ENCODE results near the gene SARDH.

The SARDH gene

DNA sequence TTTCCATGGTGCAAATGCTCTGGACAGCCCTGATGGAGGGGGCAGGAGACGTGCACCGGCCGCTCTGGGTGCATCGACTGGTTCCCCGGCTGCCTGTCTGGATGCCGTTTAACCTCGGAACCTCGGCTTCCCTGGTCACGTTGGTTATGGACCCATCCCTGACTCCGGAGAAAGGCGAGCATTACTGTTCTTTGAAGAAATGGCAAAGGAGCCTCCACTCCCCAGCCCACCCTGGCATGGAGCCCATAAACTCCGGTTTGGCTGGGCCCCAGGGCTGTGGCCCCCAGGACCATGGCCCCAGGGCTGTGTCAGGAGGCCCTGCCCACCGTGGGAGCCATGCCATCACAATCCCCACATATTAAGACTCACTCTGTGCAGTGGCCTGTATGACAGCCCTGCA lies 73.1 kb downstream of the SARDH start:
- no peak for DNase-seq
- H3K27me3 ChIP-seq (replicated peaks; ENCODE audit: control insufficient read depth, insufficient read depth, low read length, poor library complexity, severe bottlenecking): no peaks in the 10 kb centered on the region

DNA sequence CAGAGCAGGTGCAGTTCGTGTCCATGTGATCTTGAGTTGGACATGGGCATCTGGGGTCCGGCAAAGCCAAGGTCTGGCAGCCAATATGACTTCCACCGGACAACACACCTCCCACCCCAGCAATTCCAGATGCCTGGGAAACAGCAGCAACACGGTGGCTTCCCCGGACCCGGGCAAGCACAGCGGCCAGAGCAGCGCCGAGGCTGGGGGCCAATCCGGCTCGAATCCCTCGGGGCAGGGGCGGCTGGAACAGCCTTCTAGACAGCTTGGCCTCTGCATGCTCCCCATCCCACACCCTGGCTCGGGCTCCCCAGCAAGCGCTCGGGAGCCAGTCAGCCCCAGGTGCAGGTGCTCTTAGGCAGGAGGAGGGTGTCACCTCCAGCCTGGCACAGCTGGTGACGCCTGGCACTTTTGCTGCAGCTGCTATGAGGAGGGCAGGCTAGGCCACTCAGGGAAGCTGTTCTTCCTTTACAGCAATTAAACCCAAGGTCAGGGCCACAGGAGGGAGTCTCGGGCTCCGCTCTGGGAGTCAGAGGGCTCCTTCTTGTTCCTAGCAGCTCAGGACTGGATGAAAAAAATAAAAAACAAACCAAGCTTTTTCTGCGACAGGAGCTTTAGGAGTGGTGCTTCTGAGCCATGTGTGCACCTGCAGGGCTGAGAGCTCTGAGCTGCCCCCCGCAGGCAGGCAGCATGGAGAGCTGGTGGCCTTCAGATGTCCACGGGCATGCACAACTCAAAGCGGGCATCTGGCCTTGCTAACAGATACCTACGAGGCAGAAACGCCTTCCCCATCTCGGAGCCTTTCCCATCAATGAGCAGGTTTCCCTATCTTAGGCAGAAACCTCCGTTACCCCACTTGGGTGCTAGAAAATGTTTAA lies 73.7 kb downstream of the SARDH start:
- no peaks in the 10 kb centered on the region for H3K36me3 ChIP-seq (ENCODE audit: control insufficient read depth, insufficient read depth, low read length)
- no peak overlapping the region for H3K4me3 ChIP-seq (ENCODE audit: insufficient read depth, low read depth, low read length, poor library complexity, severe bottlenecking)
- DNase-seq: no peak
- peaks cover 3% of the 10 kb centered on the region for H3K27me3 ChIP-seq (replicated peaks; ENCODE audit: control insufficient read depth, insufficient read depth, low read length, poor library complexity, severe bottlenecking)
- no peaks in the 10 kb centered on the region for H3K9me3 ChIP-seq (ENCODE audit: control insufficient read depth, low read length)
- no peak overlapping the region for H3K27ac ChIP-seq (ENCODE audit: insufficient read depth, low read length, poor library complexity, severe bottlenecking)
- no peaks in the 10 kb centered on the region for H3K4me1 ChIP-seq (ENCODE audit: control insufficient read depth, insufficient read depth, low read length, poor library complexity, severe bottlenecking)

More for the DNA sequence above, 73.1 kb downstream of the SARDH start:
- Histone ChIP-seq H3K9me3 (ENCODE audit: control insufficient read depth, low read length) (no peaks in the 10 kb centered on the region), H3K4me1 (ENCODE audit: control insufficient read depth, insufficient read depth, low read length, poor library complexity, severe bottlenecking) (no peaks in the 10 kb centered on the region), H3K36me3 (ENCODE audit: control insufficient read depth, insufficient read depth, low read length) (no peaks in the 10 kb centered on the region), H3K27ac (ENCODE audit: insufficient read depth, low read length, poor library complexity, severe bottlenecking) (no peak overlapping the region), H3K4me3 (ENCODE audit: insufficient read depth, low read depth, low read length, poor library complexity, severe bottlenecking) (no peak overlapping the region)

DNA sequence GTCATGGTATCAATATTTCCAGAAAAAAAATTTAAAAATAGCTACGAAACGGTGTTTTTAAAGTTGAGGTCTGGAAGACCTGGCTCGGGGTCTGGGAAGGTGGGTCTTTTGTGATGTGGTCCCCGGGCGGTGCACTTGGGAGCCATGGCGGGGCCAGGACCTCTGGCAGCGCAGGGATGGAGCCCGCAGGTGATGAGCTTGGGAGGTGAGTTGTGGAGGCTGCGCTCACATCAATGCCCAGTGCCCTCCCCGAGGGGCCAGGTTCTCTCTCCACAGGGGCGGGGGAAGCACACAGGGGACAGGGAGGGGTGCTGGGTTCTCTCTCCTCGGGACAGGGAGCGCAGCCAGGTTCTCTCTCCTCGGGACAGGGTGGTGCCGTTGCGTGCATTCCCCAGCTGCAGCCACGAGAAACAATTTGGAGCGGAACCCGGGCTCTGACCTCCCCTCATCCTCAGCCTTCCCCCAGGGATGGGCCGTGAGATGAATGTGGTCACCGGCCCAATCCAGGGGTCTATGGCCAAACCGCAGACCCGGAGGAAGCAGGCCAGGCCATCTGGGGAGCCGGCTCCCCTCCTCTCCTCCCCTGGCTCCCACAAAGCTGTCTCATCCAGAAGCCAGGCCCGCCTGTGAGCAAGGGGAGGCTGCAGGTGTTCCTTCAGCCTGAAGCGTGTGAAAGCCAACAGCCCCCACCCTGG lies 76.2 kb downstream of the SARDH start:
- H3K27me3 ChIP-seq (replicated peaks; ENCODE audit: control insufficient read depth, insufficient read depth, low read length, poor library complexity, severe bottlenecking): peaks cover 14% of the 10 kb centered on the region
- no peaks in the 10 kb centered on the region for H3K36me3 ChIP-seq (ENCODE audit: control insufficient read depth, insufficient read depth, low read length)
- peaks cover 9% of the 10 kb centered on the region for H3K4me1 ChIP-seq (ENCODE audit: control insufficient read depth, insufficient read depth, low read length, poor library complexity, severe bottlenecking)
- no peak overlapping the region for H3K4me3 ChIP-seq (ENCODE audit: insufficient read depth, low read depth, low read length, poor library complexity, severe bottlenecking)
- no peak for DNase-seq
- no peaks in the 10 kb centered on the region for H3K9me3 ChIP-seq (ENCODE audit: control insufficient read depth, low read length)
- H3K27ac ChIP-seq (ENCODE audit: insufficient read depth, low read length, poor library complexity, severe bottlenecking): no peak overlapping the region

DNA sequence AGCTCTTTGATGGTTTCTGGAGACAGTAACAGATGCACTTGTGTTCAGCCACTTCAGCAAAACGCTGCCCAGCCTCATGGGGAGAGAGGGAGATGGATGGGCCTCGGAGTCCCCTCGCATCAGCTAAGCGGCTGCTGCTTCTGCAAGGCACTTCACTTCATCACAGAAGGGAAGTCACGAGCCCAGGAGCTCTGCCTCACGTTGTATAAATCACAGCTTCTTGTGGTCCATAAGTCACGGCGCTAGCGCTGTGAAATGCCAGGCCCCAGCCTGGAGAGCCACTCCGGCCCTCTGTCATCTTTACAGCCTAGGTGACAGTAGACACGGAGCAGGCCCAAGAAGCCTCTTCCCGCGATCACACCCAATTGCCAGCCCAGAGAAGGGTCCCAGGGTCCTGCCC lies 78.6 kb downstream of the SARDH start:
- DNase-seq: no peak
- H3K4me1 ChIP-seq (ENCODE audit: control insufficient read depth, insufficient read depth, low read length, poor library complexity, severe bottlenecking): peaks cover 15% of the 10 kb centered on the region
- no peaks in the 10 kb centered on the region for H3K36me3 ChIP-seq (ENCODE audit: control insufficient read depth, insufficient read depth, low read length)
- peaks cover 20% of the 10 kb centered on the region for H3K27me3 ChIP-seq (replicated peaks; ENCODE audit: control insufficient read depth, insufficient read depth, low read length, poor library complexity, severe bottlenecking)
- H3K9me3 ChIP-seq (ENCODE audit: control insufficient read depth, low read length): no peaks in the 10 kb centered on the region
- no peak overlapping the region for H3K4me3 ChIP-seq (ENCODE audit: insufficient read depth, low read depth, low read length, poor library complexity, severe bottlenecking)
- no peak overlapping the region for H3K27ac ChIP-seq (ENCODE audit: insufficient read depth, low read length, poor library complexity, severe bottlenecking)

DNA sequence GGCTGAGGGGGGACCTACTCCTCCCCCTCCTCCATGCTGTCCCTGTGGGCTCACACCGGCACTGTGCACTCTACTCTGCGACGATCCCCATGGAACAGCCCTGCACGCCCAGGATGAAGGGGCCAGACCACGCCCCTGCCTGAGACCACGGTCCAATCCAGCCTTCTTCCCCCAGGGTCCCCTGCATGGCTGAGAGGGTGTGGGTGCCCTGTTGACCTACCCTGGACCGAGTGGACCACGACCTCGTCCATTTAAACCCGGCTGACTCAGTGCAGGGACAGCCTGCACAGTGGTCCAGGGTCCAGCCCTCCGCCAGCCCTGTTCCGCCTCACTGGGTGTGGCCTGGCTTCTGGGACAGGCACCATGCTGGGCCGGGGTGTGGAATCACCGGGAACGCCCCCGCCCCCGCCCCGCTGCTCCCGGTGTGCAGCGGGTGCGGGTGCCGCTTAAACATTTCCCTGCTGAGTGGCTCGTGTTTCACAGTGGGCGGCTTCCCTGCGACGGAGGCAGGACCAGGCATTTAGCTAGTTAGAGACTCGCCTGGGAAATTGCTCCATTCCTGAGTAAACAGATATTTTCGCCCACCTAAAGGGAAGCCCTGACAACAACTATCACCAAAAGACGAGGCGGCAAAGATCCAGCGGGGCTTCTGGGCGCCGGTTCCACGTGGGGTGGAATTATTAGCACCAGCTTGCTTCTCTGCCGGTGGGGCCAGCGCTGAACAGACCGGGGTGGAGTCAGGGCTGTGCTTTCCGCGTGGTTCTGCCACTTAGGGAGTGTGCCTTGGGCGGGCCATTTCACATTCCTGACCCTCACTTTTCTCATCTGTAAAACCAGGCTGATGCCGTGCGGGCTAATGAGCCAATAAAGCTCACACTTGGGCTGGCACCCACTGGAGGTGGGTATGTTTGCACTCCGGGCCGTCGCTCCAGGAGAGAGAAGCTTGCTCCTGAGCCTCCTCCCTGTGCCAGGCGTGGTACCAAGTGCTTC lies 79.4 kb downstream of the SARDH start:
- Histone ChIP-seq H3K4me1 (ENCODE audit: control insufficient read depth, insufficient read depth, low read length, poor library complexity, severe bottlenecking) (peaks cover 15% of the 10 kb centered on the region), H3K4me3 (ENCODE audit: insufficient read depth, low read depth, low read length, poor library complexity, severe bottlenecking) (no peak overlapping the region), H3K9me3 (ENCODE audit: control insufficient read depth, low read length) (no peaks in the 10 kb centered on the region), H3K36me3 (ENCODE audit: control insufficient read depth, insufficient read depth, low read length) (no peaks in the 10 kb centered on the region), H3K27ac (ENCODE audit: insufficient read depth, low read length, poor library complexity, severe bottlenecking) (no peak overlapping the region), H3K27me3 (replicated peaks; ENCODE audit: control insufficient read depth, insufficient read depth, low read length, poor library complexity, severe bottlenecking) (peaks cover 20% of the 10 kb centered on the region)
- no peak for DNase-seq

DNA sequence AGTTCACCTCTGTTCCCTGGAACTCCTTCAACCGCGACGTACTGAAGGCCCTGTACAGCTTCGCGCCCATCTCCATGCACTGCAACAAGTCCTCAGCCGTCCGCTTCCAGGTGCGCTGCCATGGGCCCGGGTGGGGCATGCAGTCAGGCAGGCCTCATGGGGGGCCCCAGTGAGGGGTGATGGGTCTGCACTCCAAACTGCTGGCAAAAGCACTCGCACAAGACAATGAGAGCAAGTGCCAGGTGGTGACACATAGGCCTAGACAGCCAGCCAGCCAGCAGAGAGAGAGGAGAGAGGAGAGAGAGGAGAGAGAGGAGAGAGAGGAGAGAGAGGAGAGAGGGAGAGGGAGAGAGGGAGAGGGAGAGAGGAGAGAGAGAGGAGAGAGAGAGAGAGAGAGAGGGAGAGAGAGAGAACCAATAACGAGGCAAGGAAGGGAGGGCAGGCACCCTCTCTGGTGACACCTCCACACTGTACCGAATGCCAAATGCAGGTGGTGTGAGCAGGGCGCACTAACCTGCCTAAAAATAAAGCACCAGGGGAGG lies 81.0 kb downstream of the SARDH start:
- Histone ChIP-seq H3K4me3 (ENCODE audit: insufficient read depth, low read depth, low read length, poor library complexity, severe bottlenecking) (no peak overlapping the region), H3K27me3 (replicated peaks; ENCODE audit: control insufficient read depth, insufficient read depth, low read length, poor library complexity, severe bottlenecking) (peaks cover 20% of the 10 kb centered on the region), H3K9me3 (ENCODE audit: control insufficient read depth, low read length) (no peaks in the 10 kb centered on the region), H3K27ac (ENCODE audit: insufficient read depth, low read length, poor library complexity, severe bottlenecking) (no peak overlapping the region), H3K4me1 (ENCODE audit: control insufficient read depth, insufficient read depth, low read length, poor library complexity, severe bottlenecking) (peaks cover 15% of the 10 kb centered on the region), H3K36me3 (ENCODE audit: control insufficient read depth, insufficient read depth, low read length) (no peaks in the 10 kb centered on the region)
- no peak for DNase-seq

DNA sequence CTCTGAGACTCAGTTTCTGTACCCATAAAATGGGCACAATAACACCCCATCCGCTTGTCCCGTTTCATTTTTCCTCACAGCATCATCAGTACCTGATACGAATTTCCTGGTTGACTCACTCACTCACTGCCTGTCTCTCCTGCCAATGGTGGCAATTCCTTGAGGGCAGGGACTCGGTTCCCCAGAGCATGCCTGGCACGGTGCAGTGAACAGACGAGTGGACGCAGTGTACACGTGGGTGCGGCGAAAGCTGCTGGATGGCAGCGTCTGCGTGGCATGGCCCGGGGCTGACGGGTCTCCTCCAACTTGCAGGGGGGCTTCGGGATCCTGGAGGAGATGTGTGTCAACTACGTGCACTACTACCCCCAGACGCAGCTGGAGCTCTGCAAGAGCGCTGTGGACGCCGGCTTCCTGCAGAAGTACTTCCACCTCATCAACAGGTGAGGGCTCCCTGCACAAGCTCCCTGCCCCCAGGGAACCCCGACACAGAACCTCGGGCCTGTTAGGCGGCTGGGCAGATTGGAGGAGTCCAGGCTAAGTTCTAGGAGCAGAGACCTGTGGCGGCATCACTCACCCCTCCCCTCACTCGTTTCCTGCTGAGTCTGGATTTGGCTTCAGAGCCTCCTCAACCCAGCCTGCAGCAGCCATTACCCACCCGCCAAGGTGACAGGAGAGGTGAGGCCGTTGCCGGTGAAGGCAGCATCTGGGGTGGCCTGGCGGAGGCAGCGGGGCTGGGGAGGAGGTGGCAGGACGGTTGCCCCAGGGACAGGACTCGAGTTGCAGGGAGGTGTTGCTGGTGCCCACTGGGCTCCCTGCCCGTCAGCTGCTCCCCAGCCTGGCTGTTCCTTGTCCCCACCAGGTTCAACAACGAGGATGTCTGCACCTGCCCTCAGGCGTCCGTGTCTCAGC lies 81.7 kb downstream of the SARDH start:
- H3K4me1 ChIP-seq (ENCODE audit: control insufficient read depth, insufficient read depth, low read length, poor library complexity, severe bottlenecking): peaks cover 15% of the 10 kb centered on the region
- DNase-seq: peak in 1 of 3 donors; percentile 21
- peaks cover 20% of the 10 kb centered on the region for H3K27me3 ChIP-seq (replicated peaks; ENCODE audit: control insufficient read depth, insufficient read depth, low read length, poor library complexity, severe bottlenecking)
- no peak overlapping the region for H3K27ac ChIP-seq (ENCODE audit: insufficient read depth, low read length, poor library complexity, severe bottlenecking)
- no peak overlapping the region for H3K4me3 ChIP-seq (ENCODE audit: insufficient read depth, low read depth, low read length, poor library complexity, severe bottlenecking)
- H3K9me3 ChIP-seq (ENCODE audit: control insufficient read depth, low read length): no peaks in the 10 kb centered on the region
- H3K36me3 ChIP-seq (ENCODE audit: control insufficient read depth, insufficient read depth, low read length): no peaks in the 10 kb centered on the region

DNA sequence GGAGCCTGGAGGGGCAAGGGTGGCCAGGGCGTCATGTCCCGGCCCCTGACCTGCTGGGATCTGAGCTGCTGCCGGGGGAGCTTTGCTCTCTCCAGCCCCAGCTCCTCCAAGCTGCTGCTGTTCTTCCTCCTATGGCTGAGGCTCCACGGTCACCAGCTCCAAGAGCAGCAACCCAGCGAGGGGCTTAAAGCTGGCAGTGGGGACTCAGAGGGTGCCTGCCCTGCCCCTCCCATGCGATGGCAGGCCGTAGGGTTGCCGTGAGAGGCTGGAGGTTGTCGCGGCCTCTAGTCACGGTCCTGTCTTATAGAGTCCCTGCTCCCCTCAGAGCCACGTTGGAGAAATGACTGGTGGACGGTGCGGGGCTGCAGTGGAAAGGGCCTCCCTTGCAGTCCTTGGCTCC lies 82.5 kb downstream of the SARDH start:
- no peaks in the 10 kb centered on the region for H3K36me3 ChIP-seq (ENCODE audit: control insufficient read depth, insufficient read depth, low read length)
- peaks cover 20% of the 10 kb centered on the region for H3K27me3 ChIP-seq (replicated peaks; ENCODE audit: control insufficient read depth, insufficient read depth, low read length, poor library complexity, severe bottlenecking)
- peaks cover 15% of the 10 kb centered on the region for H3K4me1 ChIP-seq (ENCODE audit: control insufficient read depth, insufficient read depth, low read length, poor library complexity, severe bottlenecking)
- no peak overlapping the region for H3K27ac ChIP-seq (ENCODE audit: insufficient read depth, low read length, poor library complexity, severe bottlenecking)
- H3K4me3 ChIP-seq (ENCODE audit: insufficient read depth, low read depth, low read length, poor library complexity, severe bottlenecking): no peak overlapping the region
- no peak for DNase-seq
- no peaks in the 10 kb centered on the region for H3K9me3 ChIP-seq (ENCODE audit: control insufficient read depth, low read length)

All from effector memory CD4-positive, alpha-beta T cell (primary cell).